GM18951 (cell line): ENCODE measurements around the gene RAMP3.
"Not testable (repeated sequence)": the region's sequence is repeated elsewhere in the genome, so short reads cannot be mapped to it uniquely, and the experiment has no call there.

Source experiments
- POLR2A ChIP-seq: IDR thresholded peaks from 4 replicates; pipeline ENCODE4 v1.6.1; 2011; ENCODE audit warnings: mild to moderate bottlenecking; ENCODE audit not compliant: insufficient read length, insufficient read depth; ENCODE audit errors: extremely low read depth
- in situ Hi-C: fragments of 300-500 bp; cut with MboI; formaldehyde crosslinking; loops from one replicate; pipeline ENCODE4 v1.12.0; 2022; ENCODE audit warnings: low sequenced_read_pairs, mixed read lengths, inconsistent platforms; ENCODE audit not compliant: unreplicated experiment

The RAMP3 gene

DNA sequence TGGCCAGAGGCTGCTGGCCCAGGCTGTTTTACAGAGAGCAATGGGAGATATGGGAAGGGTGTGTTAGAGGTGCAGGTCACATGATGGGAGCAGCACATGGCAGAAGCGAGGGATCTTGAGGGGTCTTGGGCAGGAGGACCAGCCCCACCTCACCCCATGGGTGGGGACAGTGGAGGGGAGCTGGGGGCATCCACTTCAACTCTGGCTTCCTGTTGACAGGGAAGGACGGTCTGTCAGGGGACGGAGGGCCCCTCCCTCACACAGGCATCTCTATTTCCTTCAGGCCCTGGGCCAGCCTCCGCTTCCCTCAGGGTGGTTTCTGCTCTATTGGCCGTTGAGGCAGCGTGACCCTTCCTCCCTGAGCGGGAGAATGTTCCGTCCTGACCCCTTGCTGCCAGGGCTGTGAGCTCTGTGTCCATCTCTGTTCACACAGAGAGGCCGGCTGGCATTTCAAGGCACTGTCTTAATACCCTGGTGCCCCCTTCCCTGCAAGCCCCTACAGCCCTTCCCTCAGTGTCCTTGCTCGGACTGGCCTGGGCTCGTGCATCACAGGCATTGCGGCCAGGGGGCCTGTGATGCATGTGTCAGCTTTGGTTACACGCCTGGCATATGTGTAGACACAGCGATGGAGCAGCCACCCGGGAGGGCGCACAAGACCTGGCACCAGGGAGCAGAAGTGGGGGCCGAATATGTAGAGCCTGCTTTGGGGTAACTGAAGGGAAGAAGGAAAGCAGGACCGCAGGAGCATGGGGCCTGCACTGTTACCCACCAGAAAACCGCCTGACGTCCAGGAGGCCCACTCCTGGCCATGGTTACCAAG lies 31.8 kb downstream of the RAMP3 start:
- TF ChIP-seq POLR2A: no peak
- in situ Hi-C loops: no loop called here

DNA sequence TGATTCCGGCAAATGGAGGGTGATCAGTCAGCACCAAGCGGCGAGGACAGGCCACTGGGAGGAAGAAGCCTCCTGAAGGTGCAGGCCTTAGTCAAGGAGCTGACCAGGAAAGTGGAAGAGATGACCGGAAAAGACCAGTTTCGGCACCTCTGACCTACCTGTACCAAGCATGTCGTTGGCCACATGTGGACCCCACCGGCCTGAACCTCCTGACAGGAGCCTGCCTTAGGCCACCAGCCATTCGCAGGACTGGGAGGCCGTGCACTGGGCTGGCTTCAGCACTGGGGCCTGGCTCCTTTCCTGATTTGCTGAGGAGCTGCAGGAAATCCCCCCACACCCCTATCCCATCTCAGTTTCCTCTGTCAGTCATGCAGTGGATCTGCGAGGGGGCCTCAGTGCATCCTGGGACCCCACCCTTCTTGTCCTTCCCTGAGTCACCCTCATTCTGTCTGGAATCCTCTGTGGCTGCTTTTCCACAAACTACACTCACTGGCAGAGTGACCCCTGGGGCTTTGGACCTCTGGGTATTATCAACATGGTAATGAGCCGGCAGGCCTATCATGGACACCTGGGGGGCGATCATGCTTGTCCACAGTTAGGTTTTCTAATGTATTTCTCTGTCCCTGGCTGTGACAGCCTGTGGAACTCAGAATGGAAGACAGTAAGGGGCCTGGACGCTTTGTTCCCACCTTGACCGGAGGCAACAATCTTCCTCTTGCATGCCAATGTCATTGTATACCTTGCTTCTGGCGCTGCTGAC lies 33.0 kb downstream of the RAMP3 start:
- no peak for TF ChIP-seq POLR2A
- in situ Hi-C loops: no loop called here

DNA sequence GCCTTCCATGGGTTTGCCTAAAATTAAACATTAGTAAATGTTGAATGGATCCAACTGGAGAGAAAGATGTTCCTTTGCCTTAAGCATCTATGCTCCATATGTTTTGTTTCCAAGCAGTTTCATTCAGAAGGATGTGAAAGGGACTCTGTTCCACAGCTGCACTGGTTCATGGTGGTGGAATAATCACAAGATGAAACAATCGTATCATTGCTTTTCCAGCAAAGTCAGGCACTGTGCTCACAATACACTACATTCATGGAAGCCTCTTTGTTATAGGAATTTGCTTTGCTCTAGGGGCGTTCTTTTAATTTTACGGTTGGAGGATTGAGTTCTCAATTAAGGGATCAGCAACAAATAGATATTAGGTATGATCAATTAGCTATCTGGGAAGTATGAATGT lies 33.8 kb downstream of the RAMP3 start:
- TF ChIP-seq POLR2A: no peak
- in situ Hi-C loops: no loop called here

DNA sequence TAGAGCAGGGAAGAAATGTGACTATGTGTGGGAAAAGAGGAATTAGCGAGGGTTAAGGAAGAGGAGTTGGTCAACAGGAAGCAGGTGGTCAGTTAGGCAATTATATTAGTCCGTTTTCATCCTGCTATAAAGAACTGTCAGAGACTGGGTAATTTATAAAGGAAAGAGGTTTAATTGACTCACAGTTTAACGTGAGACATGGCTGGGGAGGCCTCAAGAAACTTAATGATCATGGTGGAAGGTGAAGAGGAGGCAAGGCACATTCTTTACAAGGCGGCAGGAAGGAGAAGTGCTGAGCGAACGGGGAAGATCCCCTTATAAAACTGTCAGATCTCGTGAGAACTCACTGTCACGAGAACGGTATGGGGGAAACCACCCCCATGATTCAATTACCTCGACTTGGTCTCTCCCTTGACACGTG lies 35.0 kb downstream of the RAMP3 start:
- TF ChIP-seq POLR2A: no peak
- in situ Hi-C loops: no loop called here

DNA sequence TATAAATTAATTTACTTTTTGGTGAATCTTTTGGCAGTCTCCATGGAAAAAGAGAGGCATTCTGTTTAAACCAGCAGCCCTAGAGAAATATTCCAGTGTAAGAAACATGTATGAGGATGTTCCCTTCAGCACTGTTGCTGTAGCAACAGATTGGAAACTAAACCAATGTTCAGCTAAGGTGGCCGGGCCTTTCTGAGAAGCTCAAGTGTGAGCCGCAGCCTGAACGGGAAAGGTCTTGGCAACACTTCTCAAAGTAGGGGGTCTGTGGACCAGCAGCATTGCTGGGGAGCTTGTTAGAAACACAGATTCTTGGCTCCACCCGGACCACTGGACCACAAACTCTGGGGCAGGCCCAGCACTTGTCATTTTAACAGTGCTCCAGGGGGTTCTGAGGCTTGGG lies 36.2 kb downstream of the RAMP3 start:
- no peak for TF ChIP-seq POLR2A
- in situ Hi-C loops: no loop called here

DNA sequence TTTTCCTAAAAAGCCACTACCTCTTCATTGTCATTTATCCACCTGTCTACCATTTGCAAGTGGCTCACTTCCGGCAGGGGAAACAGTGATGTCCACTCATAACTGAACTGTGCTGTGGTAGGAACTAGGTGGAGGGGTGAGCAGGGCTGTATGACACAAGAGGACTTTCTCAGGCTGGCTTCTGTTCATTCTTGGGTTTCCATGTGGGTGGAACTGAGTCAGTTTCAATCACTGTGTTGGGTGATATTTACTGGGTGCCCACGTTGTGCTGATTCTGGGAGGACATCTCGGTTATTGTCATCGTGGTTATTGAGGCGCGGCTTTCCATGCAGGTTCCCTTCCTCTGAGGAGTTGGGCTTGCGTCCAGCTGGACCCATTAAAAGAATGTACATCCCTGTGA lies 38.8 kb downstream of the RAMP3 start:
- no peak for TF ChIP-seq POLR2A
- in situ Hi-C loops: no loop called here

DNA sequence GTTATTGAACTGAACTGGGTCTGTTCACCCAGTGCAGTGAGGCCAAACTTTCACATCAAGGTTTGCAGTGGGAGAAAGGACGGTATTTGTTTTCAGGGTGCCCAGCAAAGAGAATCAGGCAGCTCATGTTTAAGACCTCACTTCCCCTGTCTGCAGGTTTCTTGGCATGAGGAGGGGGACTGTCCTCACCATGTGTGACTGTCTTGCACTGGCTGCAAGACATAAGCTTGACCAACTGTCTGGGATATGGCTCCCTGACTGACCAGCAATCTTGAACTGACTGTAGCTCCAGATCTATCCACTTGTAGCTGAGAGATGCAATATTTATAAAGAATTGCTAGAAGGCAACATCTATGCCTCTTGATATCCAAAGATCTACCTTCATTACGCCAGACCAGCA lies 39.9 kb downstream of the RAMP3 start:
- no peak for TF ChIP-seq POLR2A
- in situ Hi-C loops: no loop called here

DNA sequence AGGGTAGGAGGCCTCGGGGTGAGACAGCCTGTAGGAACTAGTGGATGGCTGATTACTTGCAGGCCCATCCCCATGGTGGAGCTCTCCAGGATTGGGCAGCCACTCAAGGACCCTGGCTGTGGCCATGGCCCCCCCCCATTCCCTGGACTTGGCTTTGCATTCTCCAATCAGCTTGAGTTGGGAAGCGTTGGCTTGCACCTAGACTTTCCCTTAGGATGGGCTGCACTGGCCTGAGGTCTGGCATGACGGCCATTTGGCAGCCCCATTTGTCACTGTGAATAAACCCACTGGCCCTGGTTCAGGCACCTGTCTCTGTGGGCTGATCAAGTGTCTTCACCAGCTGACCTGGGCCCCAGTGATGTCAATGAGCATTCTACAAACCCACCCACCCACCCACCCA lies 41.4 kb downstream of the RAMP3 start:
- in situ Hi-C loops: no loop called here
- no peak for TF ChIP-seq POLR2A

DNA sequence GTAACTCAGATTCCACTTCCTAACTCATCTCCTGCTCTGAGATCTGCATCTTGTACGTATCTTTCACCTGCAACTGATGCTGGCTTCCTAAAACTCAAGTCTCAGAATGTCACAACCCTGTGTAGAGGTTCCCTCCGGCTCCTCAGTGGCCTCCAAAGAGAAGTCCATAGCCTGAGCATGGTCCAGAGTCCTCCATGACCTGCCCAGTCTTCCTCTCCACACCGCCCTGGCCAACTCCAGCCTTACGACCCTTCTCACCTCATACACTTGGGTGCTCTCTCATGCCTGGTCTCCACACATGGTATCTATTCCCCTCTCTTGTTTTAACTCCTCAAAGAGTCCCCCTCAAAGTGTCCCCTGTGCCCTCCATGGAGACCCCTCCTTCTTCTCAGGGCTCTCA lies 41.9 kb downstream of the RAMP3 start:
- TF ChIP-seq POLR2A: no peak
- in situ Hi-C loops: no loop called here

DNA sequence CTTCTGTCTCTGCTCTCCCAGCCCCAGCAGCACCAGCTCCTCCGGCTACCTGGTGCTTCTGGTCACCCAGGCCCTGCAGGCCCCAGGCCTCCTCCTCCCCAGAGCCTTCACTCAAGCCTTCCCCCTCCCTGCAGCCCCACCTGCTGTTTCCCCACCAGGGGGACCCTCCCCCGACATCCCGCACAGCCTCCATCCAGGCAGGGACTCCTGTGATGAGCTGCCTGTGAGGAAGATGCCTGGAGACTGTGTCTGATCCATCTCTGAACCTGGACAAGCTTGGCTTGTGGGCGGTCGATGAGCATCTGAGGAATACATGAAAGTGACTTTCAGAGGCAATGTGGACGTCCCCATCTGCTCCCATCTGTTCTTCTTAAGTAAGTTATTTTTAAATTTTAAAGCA lies 45.0 kb downstream of the RAMP3 start:
- in situ Hi-C loops: no loop called here
- TF ChIP-seq POLR2A: no peak

DNA sequence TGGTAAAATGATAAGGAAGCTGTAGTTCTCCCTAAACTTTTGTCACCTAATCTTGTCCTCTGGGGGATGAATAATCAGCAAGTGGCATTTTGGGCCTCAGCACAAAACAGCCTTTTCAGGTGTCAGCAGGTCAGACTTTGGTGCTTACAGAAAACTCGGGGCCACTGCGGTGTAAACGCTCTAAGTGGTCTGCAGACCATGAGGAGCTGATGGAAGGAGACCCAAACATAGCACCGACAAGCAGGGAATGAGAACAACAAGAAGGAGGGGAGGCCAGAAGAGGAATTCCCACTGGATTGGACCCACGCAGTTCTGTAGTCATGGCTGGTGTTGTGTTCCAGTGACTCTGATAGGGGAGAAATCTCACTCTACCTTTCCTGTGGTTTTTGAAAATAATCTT lies 45.4 kb downstream of the RAMP3 start:
- in situ Hi-C loops: no loop called here

DNA sequence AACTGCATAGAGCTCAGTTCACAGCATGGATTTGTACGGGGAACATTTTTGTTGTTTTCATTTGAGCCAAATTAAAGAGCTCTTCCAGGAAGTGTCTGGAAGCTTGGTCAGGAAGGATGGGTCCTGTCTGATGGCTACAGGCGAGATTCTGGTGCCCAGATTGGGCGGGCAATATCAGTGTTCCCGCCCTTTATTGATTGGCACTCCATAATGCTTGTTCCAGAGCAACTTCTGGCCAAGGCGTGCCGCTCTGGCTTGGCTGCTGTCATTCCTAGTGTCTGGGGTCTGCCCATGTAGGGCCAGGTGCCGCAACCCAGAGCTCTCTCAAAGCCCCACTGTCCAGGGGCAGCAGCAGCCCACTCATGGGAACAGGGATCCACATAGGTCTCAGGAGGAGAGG lies 45.9 kb downstream of the RAMP3 start:
- TF ChIP-seq POLR2A: no peak
- in situ Hi-C loops: no loop called here

More for the DNA sequence above, 45.4 kb downstream of the RAMP3 start:
- TF ChIP-seq POLR2A: no peak

DNA sequence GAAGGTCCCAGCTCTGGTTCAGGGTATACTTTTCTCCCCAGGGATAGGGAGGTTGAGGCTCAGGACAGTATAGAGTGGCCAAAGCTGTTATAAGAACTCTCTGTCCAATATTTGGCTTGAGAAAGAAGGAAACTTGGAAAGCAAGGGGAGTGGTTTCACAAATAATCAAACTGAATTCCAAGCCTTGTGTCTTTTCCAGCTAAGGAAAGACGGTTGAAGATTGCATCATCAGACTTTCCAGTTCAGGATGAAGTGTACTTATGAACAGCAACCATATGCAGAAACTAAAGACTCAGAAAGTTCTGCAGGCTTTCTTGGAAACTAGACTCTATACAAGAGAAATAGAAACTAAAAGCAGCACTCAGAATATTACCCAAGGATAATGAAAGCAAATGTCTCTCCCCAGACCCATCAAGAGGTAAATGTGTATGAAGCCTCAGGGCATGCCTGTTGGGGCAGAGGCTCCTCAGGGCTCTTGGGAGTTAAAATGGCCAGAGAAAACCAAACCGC lies 46.4 kb downstream of the RAMP3 start:
- in situ Hi-C loops: no loop called here
- no peak for TF ChIP-seq POLR2A

DNA sequence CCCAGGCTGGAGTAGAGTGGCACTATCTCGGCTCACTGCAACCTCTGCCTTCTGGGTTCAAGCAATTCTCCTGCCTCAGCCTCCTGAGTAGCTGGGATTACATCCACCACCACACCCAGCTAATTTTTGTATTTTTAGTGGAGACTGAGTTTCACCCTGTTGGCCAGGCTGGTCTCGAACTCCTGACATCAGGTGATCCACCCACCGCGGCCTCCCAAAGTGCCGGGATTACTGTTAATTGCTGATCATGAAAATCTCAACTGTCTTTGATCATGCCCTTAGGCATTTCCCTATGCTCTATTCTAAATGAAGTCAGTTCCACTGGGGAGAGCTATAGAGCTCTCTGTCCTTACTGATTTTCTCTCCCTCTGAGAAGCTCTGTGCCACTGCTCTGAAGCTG lies 48.7 kb downstream of the RAMP3 start:
- in situ Hi-C loops: not testable (repeated sequence)

DNA sequence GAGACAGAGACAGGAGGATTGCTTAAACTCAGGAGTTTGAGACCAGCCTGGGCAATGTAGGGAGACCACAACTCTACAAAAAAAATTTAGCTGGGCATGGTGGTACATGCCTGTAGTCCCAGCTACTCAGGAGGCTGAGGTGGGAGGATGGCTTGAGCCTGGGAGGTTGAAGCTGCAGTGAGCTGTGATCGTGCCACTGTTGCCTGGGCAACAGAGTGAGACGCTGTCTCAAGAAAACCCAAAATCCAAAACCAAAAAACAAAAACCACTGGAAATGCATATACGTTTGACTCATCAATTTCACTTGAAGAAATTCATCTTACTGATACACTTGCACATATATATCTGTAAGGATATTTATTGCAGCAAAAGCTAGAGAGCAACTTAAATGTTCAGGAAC lies 52.3 kb downstream of the RAMP3 start:
- in situ Hi-C loops: not testable (repeated sequence)
